VCaP (cell line): ENCODE measurements around the gene PLCL1.

Experiments used
- H3K27ac ChIP-seq: fragments of 450-650 bp; 2 replicates; pipeline ENCODE4 v1.5.1; 2017
- CTCF ChIP-seq: fragments of 450-650 bp; conservative IDR thresholded peaks from 2 replicates; pipeline ENCODE4 v1.5.1; 2017; ENCODE audit warnings: mild to moderate bottlenecking, moderate library complexity

The PLCL1 gene

GRCh38 chr2:197904446-197904845 is 100.1 kb downstream of the PLCL1 start:
- H3K27ac ChIP-seq, result no peak overlapping the region
- no peak for TF ChIP-seq CTCF

DNA sequence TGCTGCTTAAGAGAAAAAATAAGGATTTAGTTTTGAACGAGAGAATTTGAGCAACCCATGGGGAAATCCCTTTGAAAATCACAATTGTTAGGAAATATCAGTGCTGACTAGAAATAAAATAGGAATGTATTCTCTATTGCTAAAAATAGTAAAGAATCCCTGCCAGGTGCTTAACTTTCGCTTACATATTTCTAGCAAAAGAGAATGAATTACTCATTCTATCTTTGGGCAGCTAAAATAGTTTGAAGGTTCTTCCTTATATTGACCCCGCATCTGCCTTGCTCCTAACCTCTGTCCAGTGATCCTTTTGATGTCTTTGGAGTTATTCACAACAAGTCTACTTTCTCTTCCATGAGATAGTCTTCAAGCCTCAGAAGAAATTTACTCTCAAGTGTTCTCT is 103.8 kb downstream of the PLCL1 start:
- H3K27ac ChIP-seq, result no peak overlapping the region
- TF ChIP-seq CTCF, result no peak

DNA sequence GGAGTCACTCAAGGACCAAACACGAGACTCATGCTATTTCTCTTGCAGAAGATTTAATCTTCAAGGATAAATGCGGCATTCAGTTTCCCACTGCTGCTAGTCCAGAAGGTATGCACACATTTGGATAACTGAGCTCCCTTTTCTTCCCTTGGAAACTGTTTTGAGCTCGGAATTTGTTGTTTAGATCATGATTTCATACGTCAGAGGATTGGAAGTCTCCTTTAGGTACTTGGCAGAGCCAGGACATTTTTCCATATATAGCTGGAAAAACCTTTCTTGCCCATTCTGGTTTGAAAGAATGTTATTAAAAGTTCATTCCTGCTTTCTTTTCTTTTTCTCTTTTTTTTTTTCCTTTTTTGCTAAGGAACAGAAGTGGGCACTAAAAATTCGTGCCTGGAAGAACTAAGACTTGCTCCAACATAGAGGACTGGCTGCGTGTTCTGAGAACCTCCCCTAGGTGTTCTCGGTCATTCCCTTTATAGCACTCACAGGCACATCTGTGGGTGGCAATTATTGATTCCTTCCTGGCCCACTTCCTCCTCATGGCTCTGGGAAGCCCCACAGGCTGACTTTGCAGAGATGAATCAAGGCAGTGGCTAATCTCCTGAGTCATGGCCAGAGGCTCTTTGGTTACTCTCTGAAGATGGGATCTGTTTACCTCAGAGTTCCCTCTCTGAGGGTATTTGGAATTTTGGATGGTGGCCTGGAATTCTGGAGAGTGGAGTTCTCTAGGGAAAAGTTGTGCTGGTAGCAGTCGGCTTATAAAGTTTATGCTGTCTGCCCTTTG is 104.8 kb downstream of the PLCL1 start:
- no peak overlapping the region for H3K27ac ChIP-seq

DNA sequence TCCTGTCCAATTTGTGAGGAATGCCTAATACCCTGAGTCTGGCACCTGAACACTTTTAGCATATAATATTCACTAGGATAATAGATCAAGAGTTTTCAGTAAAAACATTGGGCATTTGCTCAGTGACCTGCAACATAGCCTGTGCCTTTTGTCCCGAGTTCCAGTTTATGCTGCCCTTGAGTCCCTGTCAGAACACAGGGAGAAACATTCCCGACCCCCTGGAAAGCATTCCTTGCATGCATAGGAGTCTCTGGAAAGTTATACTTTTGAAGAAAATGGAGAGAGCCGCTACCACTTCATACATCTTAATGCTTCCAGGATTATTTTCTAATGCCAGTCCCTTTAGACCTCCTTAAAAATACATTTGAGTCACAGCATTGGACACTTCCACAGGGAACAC is 107.3 kb downstream of the PLCL1 start:
- TF ChIP-seq CTCF, result no peak
- H3K27ac ChIP-seq, result no peak overlapping the region

More for the DNA sequence above, 104.8 kb downstream of the PLCL1 start:
- no peak for TF ChIP-seq CTCF

- no peak for TF ChIP-seq CTCF
- H3K27ac ChIP-seq, result no peak overlapping the region
These were observed 108.7 kb downstream of the PLCL1 start for GRCh38 chr2:197913084-197913483.

DNA sequence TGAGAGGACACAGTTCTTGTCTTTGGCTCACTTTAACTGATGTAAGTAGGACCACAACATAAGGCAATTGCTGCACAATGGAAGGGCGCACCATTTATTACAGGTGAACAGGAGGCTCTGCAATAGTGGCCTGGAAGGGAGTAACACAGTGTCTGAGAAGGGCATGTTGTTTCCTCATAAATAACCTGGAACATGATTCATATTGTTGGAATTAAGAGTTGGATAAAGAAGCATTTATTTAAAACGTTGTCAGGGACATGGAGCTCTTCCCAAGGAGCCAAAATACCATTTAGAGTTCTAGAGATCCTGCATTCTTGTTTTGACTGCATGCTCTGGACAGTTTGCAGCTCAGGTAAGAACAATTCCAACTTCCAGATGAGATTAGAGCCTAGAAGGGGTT is 110.4 kb downstream of the PLCL1 start:
- no peak overlapping the region for H3K27ac ChIP-seq
- no peak for TF ChIP-seq CTCF

DNA sequence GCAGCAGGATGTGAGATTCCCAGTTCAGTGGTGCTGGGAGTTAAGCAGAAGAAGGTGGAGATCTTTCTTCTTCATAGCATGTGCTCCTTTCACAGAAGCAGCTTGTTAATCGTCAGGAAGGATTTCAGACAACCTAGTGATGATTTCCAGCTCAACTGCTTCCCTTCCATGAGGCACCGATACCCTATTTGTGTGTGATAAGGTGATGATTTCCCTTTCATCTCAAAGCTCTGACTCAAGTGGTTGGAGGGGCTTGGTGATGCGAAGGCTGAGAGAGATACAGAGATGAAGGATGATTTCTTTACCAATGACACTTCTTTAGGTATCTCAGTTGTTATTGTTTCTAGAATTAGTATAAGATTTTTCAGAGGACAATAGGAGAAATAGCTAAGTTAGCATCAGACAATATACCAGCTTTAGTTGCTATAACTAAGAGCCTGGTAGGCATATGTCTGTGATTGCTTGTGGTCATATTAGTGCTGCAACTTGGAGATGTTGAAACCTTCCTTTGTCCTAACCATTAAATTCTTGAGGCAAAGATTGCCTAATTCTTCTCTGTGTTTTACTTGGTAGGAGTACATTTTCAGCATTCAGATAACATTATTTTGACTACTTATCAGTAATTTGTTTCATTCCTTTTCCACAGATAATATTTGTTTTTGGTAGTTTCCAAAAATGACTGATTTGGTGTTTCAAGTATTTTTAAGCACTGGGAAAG is 111.3 kb downstream of the PLCL1 start:
- TF ChIP-seq CTCF, result no peak
- no peak overlapping the region for H3K27ac ChIP-seq
